Fibroblast of gingiva (primary cell): ENCODE measurements around the gene ZNF189.
A peak's percentile ranks its signal among the peaks of the same experiment; 100 is the strongest.
"Not testable (repeated sequence)": the region's sequence is repeated elsewhere in the genome, so short reads cannot be mapped to it uniquely, and the experiment has no call there.

Experiments used
- DNase-seq: peaks from one replicate; pipeline ENCODE4 v3.0.0-alpha.2; 2011; ENCODE audit warnings: low read depth

Gene ZNF189

GRCh38 chr9:101380295-101380694 is 18.4 kb upstream of the ZNF189 start:
- no peak for DNase-seq

- DNase-seq: no peak
These were observed 17.5 kb upstream of the ZNF189 start for GRCh38 chr9:101381118-101381517.

DNA sequence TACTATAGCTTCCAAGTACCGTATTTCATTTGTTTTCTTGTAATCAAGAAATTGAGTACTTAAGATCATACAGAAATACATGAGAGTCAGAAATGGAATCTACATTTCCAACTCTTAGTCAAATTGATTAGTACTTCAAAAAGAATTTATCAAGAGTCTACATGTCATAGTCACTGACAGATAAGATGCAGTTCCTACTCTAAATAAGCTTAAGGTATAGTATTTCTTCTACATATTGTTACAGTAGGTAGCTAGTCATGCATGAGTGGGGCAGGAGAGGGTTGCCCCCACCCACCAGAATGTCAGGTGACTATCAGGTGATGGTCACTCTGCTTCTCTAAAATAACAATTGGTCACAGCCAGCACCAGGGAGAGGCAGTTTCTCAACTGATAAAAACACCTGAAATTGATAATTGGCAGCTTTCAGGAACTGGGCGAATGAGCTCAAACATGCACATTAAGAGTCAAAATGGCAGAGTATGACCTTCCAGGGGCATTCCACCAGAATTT is 16.8 kb upstream of the ZNF189 start:
- DNase-seq: no peak

GRCh38 chr9:101383361-101383760 is 15.3 kb upstream of the ZNF189 start:
- DNase-seq: no peak

- not testable (repeated sequence) for DNase-seq
These were observed 13.6 kb upstream of the ZNF189 start, which contains the start of gene BAAT for GRCh38 chr9:101384873-101385536. BAAT (minus strand) TSS chr9:101385006; CDS start chr9:101371404, 13,602 bp downstream.

DNA sequence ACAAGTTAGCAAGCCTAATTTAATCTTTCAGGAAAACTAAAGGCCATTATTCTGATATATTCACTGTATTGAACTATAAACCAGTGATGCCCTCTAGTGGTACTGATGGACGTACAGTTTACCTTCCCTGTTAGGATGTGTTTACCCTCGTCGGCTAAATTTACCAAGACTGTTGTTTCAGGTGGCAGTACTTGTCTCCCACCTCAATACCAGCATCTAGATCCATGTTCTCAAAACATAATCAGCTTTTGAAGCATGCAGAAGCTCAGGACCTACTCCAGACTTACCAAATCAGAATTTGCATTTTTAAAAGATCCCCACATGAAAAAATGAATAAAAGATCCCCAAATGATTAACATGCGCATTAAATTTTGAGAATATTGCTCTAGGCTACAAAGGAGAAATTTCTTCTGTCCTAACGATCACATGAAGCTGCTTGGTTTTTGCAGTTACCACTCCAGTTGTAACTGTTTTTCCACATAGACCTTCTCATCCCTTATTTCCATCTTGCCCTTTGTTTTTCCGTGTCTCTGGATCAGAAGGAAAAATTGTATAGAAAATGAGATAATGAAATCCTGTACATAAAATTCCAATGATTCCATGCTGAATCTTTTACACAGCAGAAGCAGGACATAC is 10.7 kb upstream of the ZNF189 start:
- peak; percentile 17 for DNase-seq

- no peak for DNase-seq
These were observed 10.1 kb upstream of the ZNF189 start for GRCh38 chr9:101388507-101388993.

- DNase-seq: no peak
These were observed 5.5 kb upstream of the ZNF189 start for GRCh38 chr9:101393135-101393534.

DNA sequence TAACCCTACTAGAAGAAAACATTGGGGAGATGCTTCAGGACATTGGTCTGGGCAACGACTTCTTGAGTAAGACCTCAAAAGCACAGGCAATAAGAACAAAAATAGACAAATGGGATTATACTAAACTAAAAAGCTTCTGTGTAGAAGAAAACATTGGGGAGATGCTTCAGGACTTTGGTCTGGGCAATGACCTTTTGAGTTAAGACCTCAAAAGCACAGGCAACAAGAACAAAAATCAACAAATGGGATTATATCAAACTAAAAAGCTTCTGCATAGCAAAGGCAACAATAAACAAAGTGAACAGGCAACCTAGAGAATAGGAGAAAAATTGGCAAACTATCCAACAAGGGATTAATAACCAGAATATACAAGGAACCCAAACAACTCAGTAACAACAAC is 4.0 kb upstream of the ZNF189 start:
- no peak for DNase-seq

DNA sequence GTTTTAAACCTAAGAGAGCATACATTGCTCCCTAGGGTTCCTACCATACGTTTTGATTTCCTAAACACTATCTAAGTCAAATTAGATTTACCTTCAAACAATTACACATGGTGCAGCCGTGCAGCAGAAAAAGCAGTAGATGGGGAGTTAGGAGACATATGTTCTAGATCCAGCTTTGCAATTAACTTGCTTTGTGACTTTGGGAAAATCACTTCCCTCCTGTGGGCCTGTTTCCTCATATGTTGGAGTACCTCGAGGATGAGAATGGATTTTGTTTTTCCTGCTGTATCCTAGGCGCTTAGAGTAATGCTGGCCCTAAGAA is 944 bp upstream of the ZNF189 start:
- no peak for DNase-seq

DNA sequence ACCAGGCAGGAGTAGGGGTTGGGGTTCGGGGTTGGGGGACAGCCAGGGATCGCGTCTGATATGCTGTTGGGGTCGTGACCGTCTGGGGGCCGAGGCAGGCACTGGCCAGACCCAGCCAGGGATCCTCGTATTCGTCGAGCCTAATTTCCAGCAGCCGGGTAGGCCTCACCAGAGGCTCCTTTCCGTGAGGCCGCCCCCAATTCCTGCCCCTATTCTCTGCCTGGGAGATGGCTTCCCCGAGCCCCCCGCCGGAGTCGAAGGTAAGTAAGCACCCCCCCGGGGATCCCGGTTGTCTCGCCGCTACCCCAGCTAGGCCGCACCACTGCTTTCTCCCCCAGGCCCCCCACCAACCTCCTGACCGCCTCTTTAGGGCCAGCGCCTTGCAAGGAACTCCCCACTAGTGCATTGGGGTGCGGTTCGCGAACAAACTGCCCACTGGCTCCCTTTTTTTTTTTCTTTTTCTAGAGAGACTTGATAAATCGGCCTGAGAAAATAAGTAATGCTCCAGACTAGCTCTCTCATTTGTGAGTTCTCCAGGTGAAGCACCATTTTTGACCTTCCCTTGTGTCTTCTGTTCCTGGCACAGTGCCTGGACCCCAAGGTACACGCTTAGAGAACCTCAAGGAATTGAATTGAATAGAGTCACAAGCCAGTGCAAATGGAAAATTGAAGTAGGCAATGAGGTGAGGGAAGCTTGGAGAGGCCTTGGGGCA is 435 bp downstream of the ZNF189 start:
- DNase-seq: no peak

DNA sequence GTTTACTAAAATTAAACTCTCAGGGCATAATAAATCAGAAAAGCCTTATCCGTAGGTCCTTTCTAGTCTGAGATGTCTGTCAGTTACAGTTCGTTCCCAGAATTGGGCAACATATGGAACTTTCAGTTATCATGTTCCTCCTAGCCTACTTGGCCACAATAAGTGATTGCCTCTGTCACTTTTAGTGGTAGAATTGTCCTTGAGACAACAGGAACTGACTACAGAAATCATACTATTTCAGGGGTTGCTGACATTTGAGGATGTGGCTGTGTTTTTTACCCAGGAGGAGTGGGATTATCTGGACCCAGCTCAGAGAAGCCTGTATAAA is 956 bp downstream of the ZNF189 start:
- DNase-seq: no peak

DNA sequence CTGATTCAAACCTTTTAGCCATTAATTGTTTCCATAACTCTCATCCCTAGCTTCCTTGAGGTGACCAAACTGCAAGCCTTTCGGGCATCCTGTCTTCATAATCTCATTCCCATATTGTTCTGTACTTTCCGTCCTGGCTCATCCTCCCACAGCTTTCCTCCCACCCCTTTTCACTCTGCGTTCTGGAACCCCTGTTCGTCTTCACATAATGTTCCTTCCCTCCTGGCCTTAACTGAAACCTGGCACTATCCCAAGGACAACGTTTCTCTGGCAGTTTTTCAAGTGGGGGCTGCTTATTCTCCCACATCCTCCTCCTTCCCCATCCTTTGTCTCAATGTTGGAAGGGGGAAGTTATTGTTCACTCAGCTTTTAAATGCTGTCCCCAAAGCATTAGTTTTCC is 1.5 kb downstream of the ZNF189 start:
- no peak for DNase-seq

DNA sequence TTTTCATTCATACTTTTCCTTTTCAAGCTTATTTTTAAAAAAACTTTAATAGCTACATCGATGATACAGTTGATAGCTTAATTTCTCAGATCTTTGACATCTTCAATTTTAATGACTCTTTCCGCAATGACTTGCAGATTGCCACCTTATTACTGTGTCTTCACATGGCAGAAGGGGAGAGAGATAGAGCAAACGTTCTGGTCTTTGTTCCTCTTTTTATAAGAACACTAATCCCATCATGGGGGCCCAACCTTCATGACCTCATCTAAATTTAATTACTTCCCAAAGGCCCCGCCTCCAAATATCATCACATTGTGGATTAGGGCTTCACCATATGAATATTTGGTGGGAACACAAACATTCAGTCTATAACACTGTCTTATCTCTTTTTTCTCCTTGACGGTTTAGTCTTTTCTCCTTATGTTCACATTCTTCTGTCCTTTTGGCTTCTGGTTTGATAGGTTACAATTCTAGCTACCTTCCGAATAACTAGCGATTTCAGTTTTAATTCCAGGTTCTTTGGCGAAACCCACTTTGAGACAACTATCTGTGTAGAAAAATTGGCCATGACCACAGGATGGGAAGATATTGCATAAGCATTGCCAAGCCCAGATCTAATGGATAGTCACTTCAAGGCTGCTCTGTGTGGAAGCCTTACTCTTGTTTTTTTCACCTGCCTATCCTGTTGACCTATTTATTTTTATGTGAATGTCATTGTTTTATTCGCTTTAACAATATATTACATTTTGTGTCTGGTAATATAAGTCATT is 5.0 kb downstream of the ZNF189 start:
- DNase-seq: no peak

DNA sequence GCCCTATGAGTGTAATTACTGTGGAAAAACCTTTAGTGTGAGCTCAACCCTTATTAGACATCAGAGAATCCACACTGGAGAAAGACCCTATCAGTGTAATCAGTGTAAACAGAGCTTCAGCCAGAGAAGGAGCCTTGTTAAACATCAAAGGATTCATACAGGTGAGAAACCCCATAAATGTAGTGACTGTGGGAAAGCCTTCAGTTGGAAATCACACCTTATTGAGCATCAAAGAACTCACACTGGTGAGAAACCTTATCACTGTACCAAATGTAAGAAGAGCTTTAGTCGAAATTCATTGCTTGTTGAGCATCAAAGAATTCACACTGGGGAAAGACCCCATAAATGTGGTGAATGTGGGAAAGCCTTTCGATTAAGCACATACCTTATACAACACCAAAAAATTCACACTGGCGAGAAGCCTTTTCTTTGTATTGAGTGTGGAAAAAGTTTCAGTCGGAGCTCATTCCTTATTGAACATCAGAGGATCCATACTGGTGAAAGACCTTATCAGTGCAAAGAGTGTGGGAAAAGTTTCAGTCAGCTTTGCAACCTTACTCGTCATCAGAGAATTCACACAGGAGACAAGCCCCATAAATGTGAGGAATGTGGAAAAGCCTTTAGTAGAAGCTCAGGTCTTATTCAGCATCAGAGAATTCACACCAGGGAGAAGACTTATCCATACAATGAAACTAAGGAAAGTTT is 9.9 kb downstream of the ZNF189 start:
- DNase-seq: no peak

DNA sequence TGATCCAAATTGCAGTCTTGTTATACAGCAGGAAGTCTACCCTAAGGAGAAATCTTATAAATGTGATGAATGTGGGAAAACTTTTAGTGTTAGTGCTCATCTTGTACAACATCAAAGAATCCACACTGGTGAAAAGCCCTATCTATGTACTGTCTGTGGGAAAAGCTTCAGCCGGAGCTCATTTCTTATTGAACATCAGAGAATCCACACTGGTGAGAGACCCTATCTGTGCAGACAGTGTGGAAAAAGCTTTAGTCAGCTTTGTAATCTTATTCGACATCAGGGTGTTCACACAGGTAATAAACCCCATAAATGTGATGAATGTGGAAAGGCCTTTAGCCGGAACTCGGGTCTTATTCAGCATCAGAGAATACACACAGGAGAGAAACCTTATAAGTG is 10.4 kb downstream of the ZNF189 start:
- DNase-seq: no peak

- no peak for DNase-seq
These were observed 16.2 kb downstream of the ZNF189 start for GRCh38 chr9:101414839-101415238.

GRCh38 chr9:101415578-101415977 is 16.9 kb downstream of the ZNF189 start:
- no peak for DNase-seq

GRCh38 chr9:101417389-101417788 is 18.7 kb downstream of the ZNF189 start:
- no peak for DNase-seq

DNA sequence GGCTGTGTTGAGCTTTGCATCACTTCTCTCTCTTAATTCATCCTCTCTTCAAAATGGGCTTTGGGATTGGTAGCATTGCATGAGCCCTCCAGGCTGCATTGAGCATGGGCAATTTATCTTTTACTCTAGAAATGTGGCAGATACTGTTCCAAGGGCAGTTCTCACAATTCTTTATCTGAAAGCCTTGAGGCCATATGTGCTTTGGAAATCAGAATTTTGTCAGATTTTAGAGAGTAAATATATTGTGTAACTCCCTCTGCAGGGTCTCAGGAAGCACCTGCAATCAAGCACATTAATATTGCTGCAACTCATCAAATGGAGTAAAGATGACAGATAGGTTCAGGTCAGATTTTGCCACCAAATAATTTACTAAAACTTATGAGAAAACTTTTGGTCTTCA is 19.3 kb downstream of the ZNF189 start:
- DNase-seq: no peak

GRCh38 chr9:101418518-101419430 is 20.1 kb downstream of the ZNF189 start:
- no peak for DNase-seq
